GM18508 (cell line): ENCODE measurements around the gene KIAA1328.
"Not testable (repeated sequence)": the region's sequence is repeated elsewhere in the genome, so short reads cannot be mapped to it uniquely, and the experiment has no call there.

Experiments used
- ATAC-seq: cut with Tn5 transposase; IDR thresholded peaks from one replicate; pipeline ENCODE4 v1.9.1; 2021; ENCODE audit warnings: moderate number of reproducible peaks; ENCODE audit not compliant: insufficient read depth, unreplicated experiment

The KIAA1328 gene

GRCh38 chr18:37107748-37108522 lies 279.0 kb downstream of the KIAA1328 start:
- no peak for ATAC-seq

- ATAC-seq, result no peak
Measured at GRCh38 chr18:37122877-37123276, 293.9 kb downstream of the KIAA1328 start.

DNA sequence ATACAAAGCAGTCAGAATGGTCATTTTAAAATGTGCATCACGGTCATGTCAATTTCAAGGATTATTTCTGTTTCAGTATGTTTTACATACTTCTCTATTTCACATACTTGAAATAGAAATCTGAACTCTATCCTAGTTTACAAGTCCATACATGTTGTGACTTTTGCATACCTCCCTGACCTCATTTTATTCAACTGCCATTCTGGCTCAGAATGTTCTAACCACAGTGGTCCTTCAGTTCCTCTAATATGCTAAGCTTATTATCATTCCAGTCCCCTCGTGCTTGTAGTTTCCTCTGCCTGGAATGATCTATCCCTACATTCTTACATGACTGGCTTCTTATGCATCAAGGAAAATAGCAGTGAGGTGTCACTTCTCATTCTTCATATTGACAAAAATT lies 295.6 kb downstream of the KIAA1328 start:
- ATAC-seq, result no peak

- no peak for ATAC-seq
Measured at GRCh38 chr18:37135177-37135576, 306.2 kb downstream of the KIAA1328 start.

DNA sequence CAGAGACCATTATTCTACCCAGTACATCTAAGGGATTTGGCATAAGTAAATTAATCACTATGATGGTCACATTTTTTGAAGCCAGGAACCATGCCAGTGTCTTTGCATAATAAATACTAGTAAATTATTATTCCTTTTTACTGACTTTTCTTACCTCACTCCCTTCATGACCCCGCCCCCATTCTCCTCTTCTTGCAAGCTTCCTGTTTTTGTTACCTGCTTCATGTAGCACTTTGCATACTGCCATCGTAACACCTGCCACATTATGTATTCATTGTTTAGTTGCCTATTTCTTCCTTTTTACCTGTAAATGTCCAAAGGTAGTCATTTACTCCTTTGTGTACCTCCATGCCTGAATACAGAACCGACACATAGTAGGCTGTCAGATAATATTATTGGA lies 309.5 kb downstream of the KIAA1328 start:
- no peak for ATAC-seq

- ATAC-seq, result no peak
Measured at GRCh38 chr18:37139876-37140275, 310.9 kb downstream of the KIAA1328 start.

- no peak for ATAC-seq
Measured at GRCh38 chr18:37144921-37145320, 316.0 kb downstream of the KIAA1328 start.

DNA sequence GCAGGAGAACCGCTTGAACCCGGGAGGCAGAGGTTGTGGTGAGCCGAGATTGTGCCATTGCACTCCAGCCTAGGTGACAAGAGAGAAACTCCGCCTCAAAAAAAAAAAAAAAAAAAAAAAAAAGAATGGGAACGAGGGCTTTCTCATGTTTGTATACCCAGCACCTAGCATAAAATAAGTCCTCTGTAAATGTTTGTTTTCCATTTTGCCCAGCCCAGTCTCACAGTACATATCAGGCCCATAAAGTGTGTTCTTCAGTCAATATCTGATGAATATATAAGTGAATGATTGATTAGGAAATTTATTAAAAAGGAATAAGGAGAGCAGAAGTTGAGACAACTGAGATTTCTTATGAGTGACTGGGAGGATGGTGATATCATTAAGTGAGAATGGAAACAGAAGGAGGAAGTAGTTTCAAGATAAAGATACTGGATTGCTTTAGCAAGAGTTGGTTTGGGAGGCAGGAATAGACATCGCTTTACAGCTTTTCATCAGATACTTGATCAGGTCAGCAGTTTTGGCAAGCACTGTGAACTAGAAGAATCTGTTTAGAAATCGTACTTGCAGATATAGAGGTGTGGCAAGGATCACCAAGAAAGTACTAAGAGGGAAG lies 327.5 kb downstream of the KIAA1328 start:
- no peak for ATAC-seq

GRCh38 chr18:37160038-37160820 lies 331.3 kb downstream of the KIAA1328 start:
- ATAC-seq, result no peak

DNA sequence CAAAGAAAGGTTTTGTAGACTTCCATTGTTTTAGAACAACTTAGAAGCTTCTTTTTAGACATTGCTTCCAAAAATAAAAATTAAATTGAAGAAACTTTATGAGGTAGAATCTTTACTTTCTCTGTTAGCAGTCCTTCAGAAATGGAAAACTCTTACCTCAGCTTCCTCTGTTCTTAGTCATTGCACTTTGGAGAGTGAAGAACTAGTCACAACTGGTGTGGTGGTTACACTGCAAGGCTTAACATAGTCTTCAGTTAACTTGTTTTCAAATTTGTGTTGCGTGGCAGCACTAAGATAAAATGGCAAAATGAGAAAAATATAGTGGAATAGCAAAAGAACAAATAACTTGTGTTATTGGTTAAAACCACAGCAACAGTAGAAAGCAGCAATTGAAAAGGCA lies 332.6 kb downstream of the KIAA1328 start:
- ATAC-seq, result no peak

- ATAC-seq, result no peak
Measured at GRCh38 chr18:37162551-37162950, 333.6 kb downstream of the KIAA1328 start.

DNA sequence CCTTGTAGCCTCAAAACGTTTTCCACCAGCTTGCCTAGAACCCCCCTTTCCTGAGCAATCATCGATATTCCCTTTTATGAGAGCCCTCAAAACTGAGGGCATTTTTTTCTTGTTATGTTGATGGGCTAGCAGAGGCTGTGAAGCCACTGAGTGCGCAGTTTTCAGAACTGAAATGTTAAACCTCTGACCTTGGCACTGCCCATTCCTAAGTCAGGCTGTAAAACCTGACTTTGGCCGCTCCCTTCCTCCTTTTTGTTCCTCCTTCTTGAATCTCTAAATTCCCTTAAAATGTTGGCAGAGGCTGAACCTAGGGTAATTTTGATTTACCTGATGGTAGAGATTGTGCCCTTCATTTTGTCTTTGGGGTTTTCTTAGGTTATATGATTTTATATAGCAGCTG lies 334.2 kb downstream of the KIAA1328 start:
- ATAC-seq, result no peak

GRCh38 chr18:37166491-37166890 lies 337.6 kb downstream of the KIAA1328 start:
- ATAC-seq, result no peak

DNA sequence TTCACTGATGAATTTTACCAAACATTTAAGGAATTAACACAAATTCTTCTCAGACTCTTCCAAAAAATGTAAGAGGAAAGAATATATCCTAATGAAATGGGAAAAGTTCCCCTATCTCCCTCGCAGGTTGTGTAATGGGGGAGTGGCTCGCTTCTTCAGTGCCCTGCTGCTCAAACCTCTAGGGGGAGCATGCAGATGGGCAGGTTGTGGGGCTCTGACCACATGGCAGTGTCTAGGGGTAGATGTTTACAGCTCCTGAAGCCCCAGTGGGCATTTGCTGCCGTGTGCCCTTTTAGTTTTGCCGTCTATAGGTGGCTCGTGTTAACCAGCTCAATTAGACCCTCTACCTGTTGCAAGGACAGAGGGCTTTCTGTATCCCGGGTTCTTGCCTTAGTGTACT lies 338.0 kb downstream of the KIAA1328 start:
- ATAC-seq, result not testable (repeated sequence)

GRCh38 chr18:37170984-37171383 lies 342.1 kb downstream of the KIAA1328 start:
- ATAC-seq, result no peak

DNA sequence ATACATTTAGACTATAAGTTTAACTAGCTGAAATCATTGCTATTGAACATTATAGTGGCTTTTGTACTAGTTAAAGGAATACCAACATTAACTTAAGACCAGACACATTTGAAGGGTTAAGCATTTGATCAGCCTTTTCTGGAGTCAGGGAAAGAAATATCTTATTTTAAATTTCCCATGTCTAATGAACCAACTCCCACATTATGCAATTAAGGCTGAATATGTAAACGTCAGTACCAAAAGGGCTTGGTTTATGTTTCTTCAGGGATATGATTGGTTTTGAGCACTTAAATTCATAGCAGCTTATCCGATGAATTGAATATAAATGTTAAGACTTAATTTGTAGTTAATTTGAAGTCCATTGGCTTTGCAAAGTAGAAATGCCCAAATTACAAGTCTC lies 344.5 kb downstream of the KIAA1328 start:
- ATAC-seq, result no peak

GRCh38 chr18:37175727-37176620 lies 347.0 kb downstream of the KIAA1328 start:
- no peak for ATAC-seq

DNA sequence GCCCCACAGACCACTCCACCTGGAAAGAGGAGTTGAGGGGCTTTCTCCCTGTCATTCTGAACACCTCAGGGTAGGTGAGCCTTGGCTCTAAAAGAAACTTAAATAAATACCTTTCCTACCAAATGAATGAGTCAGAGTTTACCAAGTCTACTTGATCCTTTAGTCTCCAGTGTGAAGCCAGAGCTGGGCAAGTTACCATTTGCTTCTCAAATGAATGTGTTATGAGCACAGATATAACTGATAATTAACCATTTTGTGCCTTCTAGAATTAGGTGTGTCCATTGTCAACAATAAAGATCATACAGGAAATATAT lies 347.7 kb downstream of the KIAA1328 start:
- no peak for ATAC-seq

DNA sequence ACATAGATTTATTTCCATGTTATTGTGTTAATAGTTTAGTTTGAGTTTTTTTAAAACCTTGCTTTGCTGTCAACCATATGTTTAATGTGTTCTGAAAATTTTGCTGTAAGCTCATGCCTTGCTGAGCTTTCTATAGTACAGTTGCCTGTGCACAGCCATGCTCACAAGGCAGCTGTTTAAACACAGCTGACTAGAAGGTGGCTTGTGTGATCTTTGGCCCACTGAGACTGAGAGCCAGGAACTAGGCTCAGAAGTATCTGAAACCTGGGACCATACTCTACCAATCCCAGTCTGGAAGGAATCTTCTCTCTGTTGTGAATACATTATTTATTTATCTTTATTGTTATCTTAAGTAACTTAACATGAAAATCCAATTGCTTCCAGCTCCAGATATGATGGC lies 350.5 kb downstream of the KIAA1328 start:
- no peak for ATAC-seq

- no peak for ATAC-seq
Measured at GRCh38 chr18:37180086-37180485, 351.2 kb downstream of the KIAA1328 start.
